Heart right ventricle (tissue), 16 donors: ENCODE measurements around the gene HMG20A. TPM values are rescaled to one million over a fixed set of nuclear protein-coding genes. Genes with fewer than 3 reads are reported as not detected.

Source experiments
- ATAC-seq, 8 donors: fragments of 200-7000 bp; cut with Tn5 transposase; one replicate each; pipeline ENCODE4 v1.9.1; 2020; ENCODE audit warnings: mild to moderate bottlenecking in 8 of 8, moderate library complexity in 8 of 8, moderate number of reproducible peaks in 1 of 8
- DNase-seq, 2 donors: peaks; one replicate each; pipeline ENCODE4 v3.0.0-alpha.2; 2020
- H3K27ac ChIP-seq, 10 donors: fragments of 200-600 bp; sonication (generic) in 2 of 10; one replicate each; pipeline versions ENCODE4 v1.5.0 to v1.8.0; 2020 to 2022; ENCODE audit warnings: mild to moderate bottlenecking in 3 of 10
- H3K27me3 ChIP-seq, 7 donors: fragments of 200-600 bp; one replicate each; pipeline ENCODE4 v1.8.0; 2021 to 2022; ENCODE audit warnings: mild to moderate bottlenecking in 2 of 7
- H3K36me3 ChIP-seq, 9 donors: fragments of 200-600 bp; sonication (generic) in 1 of 9; one replicate each; pipeline versions ENCODE4 v1.5.0 to v1.8.0; 2020 to 2022; ENCODE audit warnings: mild to moderate bottlenecking in 2 of 9
- H3K4me1 ChIP-seq, 9 donors: fragments of 200-600 bp; sonication (generic) in 1 of 9; one replicate each; pipeline versions ENCODE4 v1.5.0 to v1.8.0; 2020 to 2022; ENCODE audit warnings: mild to moderate bottlenecking in 4 of 9
- H3K4me3 ChIP-seq, 10 donors: fragments of 200-600 bp; sonication (generic) in 2 of 10; one replicate each; pipeline versions ENCODE4 v1.5.0 to v1.8.0; 2020 to 2022; ENCODE audit warnings: mild to moderate bottlenecking in 7 of 10, moderate library complexity in 2 of 10
- H3K9me3 ChIP-seq, 11 donors: fragments of 200-600 bp in 10 of 11; sonication (generic) in 2 of 11; one replicate each; pipeline versions ENCODE4 v1.5.0 to v1.8.0; 2013 to 2022; ENCODE audit warnings: mild to moderate bottlenecking in 2 of 11, control low read depth in 1 of 11, moderate library complexity in 1 of 11
- CTCF ChIP-seq, 9 donors: fragments of 200-600 bp; sonication (generic) in 2 of 9; IDR thresholded peaks; one replicate each; pipeline versions ENCODE4 v1.5.0 to v1.8.0; 2021 to 2022; ENCODE audit warnings: antibody characterized with exemption in 9 of 9, mild to moderate bottlenecking in 5 of 9, moderate library complexity in 1 of 9
- WGBS, 2 donors: extraction: QIAGEN DNeasy Blood & Tissue Kit; methylation state at CpG; one replicate each; pipeline ENCODE4 v1.1.7; 2013; ENCODE audit warnings: inconsistent platforms in 1 of 2; 5-methylcytosine and 5-hydroxymethylcytosine counted together
- intact Hi-C, 10 donors: fragments of 100-400 bp; cut with DNase I; formaldehyde crosslinking; loops; one replicate each; pipeline versions ENCODE4 v1.11.1 to v1.14.2; 2022
- polyA plus RNA-seq, 2 donors: library from polyadenylated mRNA; stranded (reverse); fragments of 200-250 nt; gene quantifications; one replicate each; pipeline ENCODE4 v1.2.3, GENCODE V29; 2013
- total RNA-seq, 10 donors: library from RNA; stranded (reverse); fragmentation: NEBNext Ultra II Directional in 3 of 10; extraction: Animal tissue kit (Norgen Biotek cat#: 25700) in 3 of 10; gene quantifications; one replicate each; pipeline versions ENCODE4 v1.2.1 to v1.2.4, GENCODE V29; 2021 to 2023
- donor health status: Arrhythmogenic right ventricular cardiomyopathy.
- donor health status: ischemic (EF 13 %, LVEDD 7.1; RV severe dilation, severe dysfunction).
- donor health status: healthy with polysubstance abuse.
- donor health status: DM: no; HTN: yes; CAD: no.
- donor health status: DM: no; HTN: no; CAD: no.
- donor health status: ischemic (EF 25% LVEDD 6.9; RV normal size, moderate dysfunction).
- donor health status: ischemic (EF 25% LVEDD 5.7; RV mildly dilated, moderate dysfunction).
- donor health status: healthy.
- donor health status: DM: yes; HTN: yes; CAD: no.
- donor health status: Ischemic cardiomyopathy.
- donor health status: ischemic (EF 35%, LVEDD 5.7; RV mildly dilated, moderate dysfunction).
- donor health status: nonischemic (EF 11% LVEDD 7.7; RV severe dilation, severe dysfunction).
- donor health status: DM: yes; HTN: yes; CAD: no.
- donor health status: PGD.
- donor health status: ischemic (EF 29% LVEDD 5.4; RV normal size, mild dysfunction).
- donor health status: nonischemic (EF 23%, LVEDD 6.1; RV moderate dilation, normal function).

HMG20A gene
- total and polyA plus RNA-seq, 12 donors: 9.9 to 60.2 (median 37.5) TPM

- no peak for TF ChIP-seq CTCF (IDR thresholded peaks at IDR 0.05)
- Histone ChIP-seq H3K36me3 (no peaks in the 10 kb centered on the region), H3K4me3 (peak overlapping the region in 3 of 10 donors; percentile 2 to 25 (median 4)), H3K4me1 (peaks cover 47 to 79% (median 73%) of the 10 kb centered on the region in 9 donors), H3K27ac (peak overlapping the region; percentile 89 to 98 (median 95)), H3K27me3 (no peaks in the 10 kb centered on the region), H3K9me3 (no peaks in the 10 kb centered on the region)
- DNase-seq (peak; percentile 54 to 85), ATAC-seq (peak; percentile 87 to 95 (median 92))
- intact Hi-C loops: loop anchor here in 2 of 10 donors (2.0 to 5.0 kb wide), 2 partner anchors 34 to 35 kb away; no protein-coding TSS in a partner anchor
- 16% methylated on average over 6 of the region's 6 CpGs for WGBS, 2 donors
Measured at GRCh38 chr15:77507911-77508310, 87.2 kb downstream of the HMG20A start.

DNA sequence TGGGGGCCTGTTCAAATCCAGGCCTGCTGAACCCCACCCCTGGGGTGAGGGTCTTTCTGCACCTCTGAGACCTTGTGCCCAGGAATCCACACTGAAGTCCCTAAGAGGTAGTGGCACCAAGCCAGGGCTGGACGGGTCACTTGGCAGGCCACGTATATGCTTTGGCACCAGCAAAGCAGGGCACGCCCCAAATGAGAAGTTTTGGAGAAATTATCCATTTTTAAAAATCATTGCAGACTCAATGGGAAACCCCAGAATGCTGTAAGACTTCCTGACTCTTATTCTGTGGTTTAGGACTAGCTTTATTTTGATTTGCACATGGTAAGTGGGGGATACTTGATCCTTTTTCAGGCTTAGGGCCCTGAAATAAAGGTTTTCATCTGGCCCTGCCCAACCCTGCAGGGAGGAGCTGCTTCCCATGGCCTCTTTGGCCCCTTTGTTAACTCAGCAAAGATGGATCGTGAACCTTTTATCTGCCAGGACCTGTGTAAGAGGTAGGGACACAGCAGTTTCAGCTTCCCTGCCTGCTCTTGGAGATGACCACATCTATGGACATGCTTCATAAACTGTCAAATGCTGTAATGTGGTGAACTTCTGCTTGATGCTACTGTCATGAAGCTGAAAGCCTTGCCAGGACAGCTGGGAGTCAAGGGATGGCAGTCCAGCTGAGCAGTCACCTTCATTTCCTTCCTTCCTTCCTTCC is 88.0 kb downstream of the HMG20A start:
- DNase-seq: peak; percentile 57 to 71
- Histone ChIP-seq H3K36me3 (no peaks in the 10 kb centered on the region), H3K4me3 (no peak overlapping the region), H3K9me3 (no peaks in the 10 kb centered on the region), H3K27ac (peak overlapping the region; percentile 89 to 98 (median 95)), H3K4me1 (peaks cover 47 to 79% (median 73%) of the 10 kb centered on the region in 9 donors), H3K27me3 (no peaks in the 10 kb centered on the region)
- WGBS, 2 donors: 23 to 25% methylated on average over 4 of the region's 4 CpGs
- intact Hi-C loops: loop anchor here in 1 of 10 donors (5.0 kb wide), 1 partner anchor 34 kb away; no protein-coding TSS in a partner anchor
- TF ChIP-seq CTCF (IDR thresholded peaks at IDR 0.05): no peak
- ATAC-seq: peak in 3 of 8 donors; percentile 2 to 15 (median 5)

- intact Hi-C loops: no loop called here
- no peaks in the 10 kb centered on the region for H3K36me3 ChIP-seq
- WGBS, 2 donors: 65 to 69% methylated on average over 11 of the region's 11 CpGs
- peak overlapping the region; percentile 48 to 98 (median 94) for H3K27ac ChIP-seq
- H3K27me3 ChIP-seq: no peaks in the 10 kb centered on the region
- ATAC-seq: no peak
- DNase-seq: no peak
- TF ChIP-seq CTCF (IDR thresholded peaks at IDR 0.05): no peak
- no peaks in the 10 kb centered on the region for H3K9me3 ChIP-seq
- H3K4me1 ChIP-seq: peaks cover 42 to 67% (median 61%) of the 10 kb centered on the region in 9 donors
- no peak overlapping the region for H3K4me3 ChIP-seq
Measured at GRCh38 chr15:77510066-77511057, 89.7 kb downstream of the HMG20A start.

DNA sequence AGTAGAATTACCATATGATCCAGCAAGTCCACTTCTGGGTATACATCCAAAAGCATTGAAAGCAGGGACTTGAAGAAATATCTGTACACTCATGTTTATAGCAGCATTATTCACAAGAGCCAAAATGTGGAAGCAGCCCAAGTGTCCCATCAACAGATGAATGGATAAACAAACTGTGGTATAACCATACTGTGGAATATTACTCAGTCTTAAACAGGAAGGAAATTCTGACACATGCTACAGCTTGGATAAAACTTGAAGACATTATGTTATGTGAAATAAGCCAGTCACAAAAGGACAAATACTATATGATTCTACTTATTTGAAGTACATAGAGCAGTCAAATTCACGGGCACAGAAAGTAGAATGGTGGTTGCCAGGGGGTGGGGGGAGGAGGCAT is 91.2 kb downstream of the HMG20A start:
- H3K4me1 ChIP-seq: peaks cover 27 to 55% (median 46%) of the 10 kb centered on the region in 9 donors
- TF ChIP-seq CTCF (IDR thresholded peaks at IDR 0.05): no peak

More for the DNA sequence above, 91.2 kb downstream of the HMG20A start:
- no peak overlapping the region for H3K4me3 ChIP-seq
- H3K9me3 ChIP-seq: no peaks in the 10 kb centered on the region
- H3K36me3 ChIP-seq: no peaks in the 10 kb centered on the region
- no peak for ATAC-seq
- no peaks in the 10 kb centered on the region for H3K27me3 ChIP-seq
- peak overlapping the region in 5 of 10 donors; percentile 84 to 98 (median 93) for H3K27ac ChIP-seq
- WGBS, 2 donors: 100% methylated on average over 1 of the region's 1 CpG
- intact Hi-C loops: no loop called here
- DNase-seq: no peak
